ENCODE measurements around the gene CIITA.

Gene CIITA

DNA sequence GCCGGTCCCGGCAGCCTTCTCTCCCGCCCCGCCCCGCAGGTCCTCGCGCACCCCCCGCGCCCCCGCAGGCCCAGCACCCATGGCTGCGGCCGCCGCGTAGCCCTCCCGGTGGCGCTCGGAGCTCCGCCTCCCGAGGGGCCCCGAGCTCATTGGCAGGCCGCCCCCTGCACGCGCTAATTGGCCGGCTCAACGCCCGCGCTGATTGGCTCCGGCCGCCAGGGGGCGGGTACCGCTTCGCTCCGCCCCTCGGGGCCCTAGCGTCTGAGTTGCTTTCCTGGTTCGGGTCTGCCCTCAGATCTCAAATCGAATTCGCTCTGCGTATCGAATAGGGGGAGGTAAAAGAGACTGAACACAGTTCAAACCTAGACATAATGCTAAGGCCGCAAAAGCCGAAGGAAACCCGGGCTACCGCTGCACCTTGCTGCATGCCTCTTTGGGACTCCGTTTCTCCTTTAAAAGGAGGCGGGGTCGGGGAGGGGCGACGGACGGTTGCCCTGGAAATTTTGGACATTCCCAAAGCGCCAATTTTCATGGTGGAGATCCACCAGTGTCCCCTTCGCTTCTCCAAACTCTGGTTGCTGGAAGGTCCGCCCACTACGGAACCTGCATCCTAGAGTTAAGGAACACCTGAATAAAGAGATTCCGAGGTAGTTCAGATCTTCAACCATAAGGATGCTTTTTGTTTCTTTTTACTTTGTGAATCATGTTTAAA is 65.5 kb downstream of the CIITA start, which contains the start of gene DEXI:
Gene DEXI, minus strand, starts transcription at position 117 of the 712 bp plus-strand sequence. CDS start 463 bp downstream, outside the sequence.
- no peaks in the 10 kb centered on the region for H3K36me3 ChIP-seq (ENCODE audit: insufficient read depth)
- no peak within 1 kb of the TSS for H3K4me3 ChIP-seq (IDR thresholded peaks at IDR 0.05; ENCODE audit: insufficient read depth, low read depth, low read length)
- no peak within 1 kb of the TSS for H3K27ac ChIP-seq
- peaks cover 59% of the 10 kb centered on the region for H3K4me1 ChIP-seq (ENCODE audit: low read depth, poor library complexity, severe bottlenecking)
- H2AFZ ChIP-seq (ENCODE audit: low read depth): peak within 1 kb of the TSS; percentile 72
- H3K79me2 ChIP-seq (ENCODE audit: insufficient read depth, low read depth): peaks cover 54% of the 10 kb centered on the region; the same call in 1 of the 2 replicates
- H3K9ac ChIP-seq: peak within 1 kb of the TSS; percentile 48; the same call in 1 of the 2 replicates
- H4K20me1 ChIP-seq (ENCODE audit: insufficient read depth): no peaks in the 10 kb centered on the region; the same call in 1 of the 2 replicates
- no peaks in the 10 kb centered on the region for H3K27me3 ChIP-seq (ENCODE audit: insufficient read depth, low read depth)
- TF ChIP-seq, protein P1, sequence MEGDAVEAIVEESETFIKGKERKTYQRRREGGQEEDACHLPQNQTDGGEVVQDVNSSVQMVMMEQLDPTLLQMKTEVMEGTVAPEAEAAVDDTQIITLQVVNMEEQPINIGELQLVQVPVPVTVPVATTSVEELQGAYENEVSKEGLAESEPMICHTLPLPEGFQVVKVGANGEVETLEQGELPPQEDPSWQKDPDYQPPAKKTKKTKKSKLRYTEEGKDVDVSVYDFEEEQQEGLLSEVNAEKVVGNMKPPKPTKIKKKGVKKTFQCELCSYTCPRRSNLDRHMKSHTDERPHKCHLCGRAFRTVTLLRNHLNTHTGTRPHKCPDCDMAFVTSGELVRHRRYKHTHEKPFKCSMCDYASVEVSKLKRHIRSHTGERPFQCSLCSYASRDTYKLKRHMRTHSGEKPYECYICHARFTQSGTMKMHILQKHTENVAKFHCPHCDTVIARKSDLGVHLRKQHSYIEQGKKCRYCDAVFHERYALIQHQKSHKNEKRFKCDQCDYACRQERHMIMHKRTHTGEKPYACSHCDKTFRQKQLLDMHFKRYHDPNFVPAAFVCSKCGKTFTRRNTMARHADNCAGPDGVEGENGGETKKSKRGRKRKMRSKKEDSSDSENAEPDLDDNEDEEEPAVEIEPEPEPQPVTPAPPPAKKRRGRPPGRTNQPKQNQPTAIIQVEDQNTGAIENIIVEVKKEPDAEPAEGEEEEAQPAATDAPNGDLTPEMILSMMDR (conservative IDR thresholded peaks at IDR 0.05; ENCODE audit: low read depth, low read length): peak; percentile 67
- peak within 1 kb of the TSS; percentile 89 for H3K4me2 ChIP-seq

DNA sequence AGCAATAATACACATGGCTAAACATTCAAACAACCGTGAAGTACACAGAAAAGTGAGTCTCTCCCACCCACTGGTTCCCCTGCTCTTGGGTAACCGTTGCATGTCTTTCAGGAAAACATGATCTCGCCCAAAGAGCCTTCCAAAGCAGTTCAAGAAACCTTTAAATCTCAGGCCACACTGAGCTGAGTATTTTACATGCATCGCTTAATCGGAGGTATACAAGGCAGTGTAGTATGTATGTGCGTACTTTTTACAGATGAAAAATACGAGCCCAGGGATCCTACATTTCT is 66.0 kb downstream of the CIITA start:
- no peak overlapping the region for H3K9ac ChIP-seq
- H3K4me2 ChIP-seq: peak overlapping the region; percentile 65
- no peak overlapping the region for H3K27ac ChIP-seq
- peaks cover 54% of the 10 kb centered on the region for H3K4me1 ChIP-seq (ENCODE audit: low read depth, poor library complexity, severe bottlenecking)
- H4K20me1 ChIP-seq (ENCODE audit: insufficient read depth): no peaks in the 10 kb centered on the region; the same call in 1 of the 2 replicates
- H3K27me3 ChIP-seq (ENCODE audit: insufficient read depth, low read depth): no peaks in the 10 kb centered on the region
- H3K4me3 ChIP-seq (IDR thresholded peaks at IDR 0.05; ENCODE audit: insufficient read depth, low read depth, low read length): no peak overlapping the region
- TF ChIP-seq, protein P1 (conservative IDR thresholded peaks at IDR 0.05; ENCODE audit: low read depth, low read length): no peak
- no peaks in the 10 kb centered on the region for H3K36me3 ChIP-seq (ENCODE audit: insufficient read depth)
- H3K79me2 ChIP-seq (ENCODE audit: insufficient read depth, low read depth): peaks cover 54% of the 10 kb centered on the region; the same call in 1 of the 2 replicates
- peak overlapping the region; percentile 72; the same call in 1 of the 2 replicates for H2AFZ ChIP-seq (ENCODE audit: low read depth)

GRCh38 chr16:10944249-10945064 is 67.5 kb downstream of the CIITA start, which contains the start of gene CLEC16A:
Gene CLEC16A, plus strand, starts transcription at chr16:10944564. Its CDS starts 154 bp downstream, at chr16:10944718.
- Histone ChIP-seq H3K79me2 (ENCODE audit: insufficient read depth, low read depth) (peaks cover 41% of the 10 kb centered on the region; the same call in 1 of the 2 replicates), H4K20me1 (ENCODE audit: insufficient read depth) (no peaks in the 10 kb centered on the region; the same call in 1 of the 2 replicates), H3K9ac (peak within 1 kb of the TSS; percentile 64)

More at GRCh38 chr16:10944249-10945064, 67.5 kb downstream of the CIITA start, which contains the start of gene CLEC16A:
- Histone ChIP-seq H2AFZ (ENCODE audit: low read depth) (peak within 1 kb of the TSS; percentile 77), H3K27me3 (ENCODE audit: insufficient read depth, low read depth) (no peaks in the 10 kb centered on the region), H3K4me3 (IDR thresholded peaks at IDR 0.05; ENCODE audit: insufficient read depth, low read depth, low read length) (peak within 1 kb of the TSS; percentile 42), H3K27ac (no peak within 1 kb of the TSS), H3K36me3 (ENCODE audit: insufficient read depth) (no peaks in the 10 kb centered on the region), H3K4me1 (ENCODE audit: low read depth, poor library complexity, severe bottlenecking) (peaks cover 40% of the 10 kb centered on the region), H3K4me2 (peak within 1 kb of the TSS; percentile 91)
- TF ChIP-seq, protein P1 (conservative IDR thresholded peaks at IDR 0.05; ENCODE audit: low read depth, low read length): no peak

Data from KMS-11 (cell line).